IMR-90 (cell line): ENCODE results near the gene SOCS4. TPM values are rescaled to one million over a fixed set of nuclear protein-coding genes. Genes with fewer than 3 reads are reported as not detected.
"Not testable (repeated sequence)": the region's sequence is repeated elsewhere in the genome, so short reads cannot be mapped to it uniquely, and the experiment has no call there.

ENCODE experiments used
- ATAC-seq: fragments of 200-7000 bp; cut with Tn5 transposase; 2 replicates; pipeline ENCODE4 v1.9.1; 2020; ENCODE audit warnings: low read depth, mild to moderate bottlenecking, moderate library complexity
- BruUV-seq: library from RNA; stranded (reverse); fragments of 400-500 nt; replicated peaks from 2 replicates; lab custom pipeline; 2021; lab: Mats Ljungman, UMichigan
- CTCF ChIA-PET: fragments of 300-600 bp; formaldehyde crosslinking; extraction: SDS; loops from one replicate; lab custom pipeline; 2021; ENCODE audit warnings: antibody characterized with exemption; lab: Yijun Ruan, JAX
- POLR2A ChIA-PET: fragments of 300-600 bp; sonication (Branson Sonifier 250); formaldehyde crosslinking; loops from one replicate; lab custom pipeline; 2022; ENCODE audit warnings: antibody characterized with exemption; ENCODE audit not compliant: unreplicated experiment; lab: Charles Lee
- DNase-seq: peaks from one replicate; pipeline ENCODE4 v3.0.0; 2013
- H2AFZ ChIP-seq: replicated peaks from 2 replicates; pipeline ENCODE3; 2013; ENCODE audit warnings: low read length, mild to moderate bottlenecking; ENCODE audit not compliant: poor library complexity
- H2AK5ac ChIP-seq: 2 replicates; pipeline ENCODE4 v1.6.1; 2013; ENCODE audit warnings: low read depth, low read length, inconsistent platforms
- H2AK9ac ChIP-seq: replicated peaks from 2 replicates; pipeline ENCODE3; 2013; ENCODE audit warnings: mild to moderate bottlenecking, low read depth, low read length, moderate library complexity; ENCODE audit not compliant: poor library complexity
- H2BK120ac ChIP-seq: 2 replicates; pipeline ENCODE4 v1.6.1; 2013; ENCODE audit warnings: low read depth, low read length, inconsistent platforms
- H2BK15ac ChIP-seq: 3 replicates; pipeline ENCODE4 v1.6.1; 2013; ENCODE audit warnings: low read depth, low read length, inconsistent platforms
- H2BK20ac ChIP-seq: 2 replicates; pipeline ENCODE4 v1.6.1; 2013; ENCODE audit warnings: low read depth, mild to moderate bottlenecking, inconsistent platforms, low read length, moderate library complexity
- H2BK5ac ChIP-seq: 2 replicates; pipeline ENCODE4 v1.6.1; 2013; ENCODE audit warnings: mild to moderate bottlenecking, low read depth, low read length, inconsistent platforms; ENCODE audit not compliant: poor library complexity, severe bottlenecking
- H3K14ac ChIP-seq: replicated peaks from 2 replicates; pipeline ENCODE4 v1.6.1; 2013; ENCODE audit warnings: low read depth, low read length, inconsistent platforms
- H3K18ac ChIP-seq: 2 replicates; pipeline ENCODE4 v1.6.1; 2013; ENCODE audit warnings: low read depth, low read length, control low read depth
- H3K23ac ChIP-seq: 2 replicates; pipeline ENCODE4 v1.6.1; 2013; ENCODE audit warnings: low read depth, low read length, inconsistent platforms
- H3K27ac ChIP-seq: 2 replicates; pipeline ENCODE4 v1.5.1; 2013; ENCODE audit warnings: mild to moderate bottlenecking, control low read depth, low read length; ENCODE audit not compliant: insufficient read depth
- H3K27me3 ChIP-seq: 2 replicates; pipeline ENCODE4 v1.6.1; 2013; ENCODE audit warnings: low read length; ENCODE audit not compliant: control insufficient read depth, insufficient read depth
- H3K36me3 ChIP-seq: 2 replicates; pipeline ENCODE4 v1.6.1; 2013; ENCODE audit warnings: low read length, mixed read lengths; ENCODE audit not compliant: control insufficient read depth, insufficient read depth
- H3K4ac ChIP-seq: 2 replicates; pipeline ENCODE4 v1.6.1; 2013; ENCODE audit warnings: low read depth, low read length, inconsistent platforms
- H3K4me1 ChIP-seq: 2 replicates; pipeline ENCODE4 v1.6.1; 2013; ENCODE audit warnings: low read length, mixed read lengths; ENCODE audit not compliant: control insufficient read depth, insufficient read depth
- H3K4me2 ChIP-seq: 2 replicates; pipeline ENCODE4 v1.6.1; 2013; ENCODE audit warnings: low read depth, mild to moderate bottlenecking, control low read depth, low read length, moderate library complexity
- H3K4me3 ChIP-seq: 2 replicates; pipeline ENCODE4 v1.5.1; 2013; ENCODE audit warnings: low read depth, mild to moderate bottlenecking, control low read depth, low read length, moderate library complexity; ENCODE audit not compliant: insufficient read depth
- H3K56ac ChIP-seq: 2 replicates; pipeline ENCODE4 v1.6.1; 2013; ENCODE audit warnings: low read length, inconsistent platforms; ENCODE audit not compliant: insufficient read depth; ENCODE audit errors: extremely low read depth
- H3K79me1 ChIP-seq, 2 experiments: 2 replicates each; pipeline ENCODE4 v1.6.1; 2013; ENCODE audit warnings: low read length in 2 of 2, inconsistent platforms in 1 of 2, low read depth in 1 of 2
- H3K9ac ChIP-seq: 2 replicates; pipeline ENCODE4 v1.6.1; 2013; ENCODE audit warnings: low read depth, low read length, control low read depth
- H3K9me1 ChIP-seq: 2 replicates; pipeline ENCODE4 v1.6.1; 2013; ENCODE audit warnings: low read length, inconsistent platforms; ENCODE audit not compliant: insufficient read depth
- H3K9me3 ChIP-seq: 2 replicates; pipeline ENCODE4 v1.6.1; 2013; ENCODE audit warnings: low read length; ENCODE audit not compliant: control insufficient read depth, insufficient read depth
- H4K20me1 ChIP-seq: 2 replicates; pipeline ENCODE4 v1.6.1; 2013; ENCODE audit warnings: low read length, inconsistent platforms; ENCODE audit not compliant: insufficient read depth
- H4K5ac ChIP-seq: 2 replicates; pipeline ENCODE4 v1.6.1; 2013; ENCODE audit warnings: mild to moderate bottlenecking, low read depth, low read length, control low read depth
- H4K8ac ChIP-seq, 2 experiments: 2 replicates each; pipeline ENCODE4 v1.6.1; 2013; ENCODE audit warnings: low read depth in 2 of 2, low read length in 2 of 2, control low read depth in 1 of 2, inconsistent platforms in 1 of 2
- H4K91ac ChIP-seq: 2 replicates; pipeline ENCODE4 v1.6.1; 2013; ENCODE audit warnings: low read depth, low read length, inconsistent platforms; ENCODE audit not compliant: insufficient read depth
- CEBPB ChIP-seq: IDR thresholded peaks from 2 replicates; pipeline ENCODE4 v1.6.1; 2012; ENCODE audit warnings: low read depth, low read length, improper control_type of control experiment
- WGBS, 2 experiments: methylation state at CpG; one replicate each; pipeline versions ENCODE4 v1.1.5 to v1.1.7; 2013; ENCODE audit warnings: missing lambda C conversion rate in 2 of 2; ENCODE audit not compliant: insufficient read length in 1 of 2; ENCODE audit errors: extremely low coverage in 2 of 2; 5-methylcytosine and 5-hydroxymethylcytosine counted together
- dilution Hi-C: fragments of 300-500 bp; cut with HindIII; formaldehyde crosslinking; loops from one replicate; pipeline ENCODE4 v1.14.3; 2018; ENCODE audit warnings: low sequenced_read_pairs; ENCODE audit not compliant: unreplicated experiment
- in situ Hi-C: fragments of 300-500 bp; cut with MboI; formaldehyde crosslinking; loops from 3 replicates; pipeline ENCODE4 v1.14.3; 2019; ENCODE audit warnings: low sequenced_read_pairs, inconsistent platforms, mixed read lengths
- intact Hi-C: fragments of 100-400 bp; cut with micrococcal nuclease; formaldehyde crosslinking; loops from 2 replicates; pipeline ENCODE4 v1.10.0; 2022
- polyA plus RNA-seq, 3 experiments: library from polyadenylated mRNA; depleted of rRNA; stranded (reverse); fragments of >200 nt; gene quantifications; 2 replicates each; pipeline ENCODE4 v1.2.3, GENCODE V29; 2012; ENCODE audit warnings: low replicate concordance in 1 of 3
- total RNA-seq: library from RNA; depleted of rRNA; stranded (reverse); fragments of >200 nt; gene quantifications from 2 replicates; pipeline ENCODE4 v1.2.3, GENCODE V29; 2012
- TF ChIP-seq, protein P1 (sequence below): fragments of 150-350 bp; IDR thresholded peaks from 2 replicates; pipeline ENCODE4 v1.6.1; 2016; ENCODE audit warnings: low read depth, mild to moderate bottlenecking, low read length, moderate library complexity, borderline replicate concordance

SOCS4 gene
- total and polyA plus RNA-seq, 2 of the 4 experiments (the other 2 are of a cell fraction) = 4.6 to 12.7 TPM

DNA sequence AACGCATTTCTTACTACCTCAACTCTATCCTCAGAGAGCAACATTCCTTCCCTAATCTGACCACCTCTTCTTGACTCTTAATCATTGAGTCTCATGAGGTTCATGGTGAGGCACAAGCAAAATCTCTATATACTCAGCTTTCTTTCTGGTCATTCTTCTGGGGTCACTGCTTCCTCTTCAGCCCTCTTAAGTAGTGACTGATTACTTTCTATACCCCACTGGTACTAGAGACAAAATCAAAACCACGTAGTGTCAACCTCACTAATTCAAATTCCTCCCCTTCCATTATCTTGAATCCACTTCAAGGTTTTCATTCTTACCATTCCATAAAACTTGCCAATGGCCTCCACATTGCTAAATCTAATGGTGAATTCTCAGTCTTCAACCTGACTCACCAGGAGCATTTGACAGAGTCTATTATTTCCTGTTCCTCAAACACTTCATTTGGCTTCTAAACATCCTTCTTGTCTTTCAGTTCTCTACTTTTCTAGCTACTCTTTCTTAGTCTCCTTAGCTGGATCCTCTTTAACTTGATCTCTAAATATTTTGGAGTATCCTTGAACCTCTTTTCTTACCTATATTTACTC lies 7.0 kb upstream of the SOCS4 start:
- ChIA-PET CTCF (no interaction called here), POLR2A (no interaction called here)
- Histone ChIP-seq H3K4ac (no peak overlapping the region), H3K23ac (no peak overlapping the region), H3K9ac (no peak overlapping the region), H3K27ac (no peak overlapping the region), H3K18ac (no peak overlapping the region; the same call in 1 of the 2 replicates), H2AFZ (no peak overlapping the region), H2BK120ac (no peak overlapping the region), H4K8ac (0 out of 4 replicates have a peak overlapping the region, but pooled peaks of 1 of the 2 experiments have one; percentile 13), H3K56ac (no peak overlapping the region), H3K79me1 (peaks cover 8 to 34% of the 10 kb centered on the region in 2 experiments; a peak in 3 of 4 replicates), H2AK5ac (no peak overlapping the region), H4K20me1 (no peaks in the 10 kb centered on the region), H2AK9ac (no peak overlapping the region), H3K4me3 (no peak overlapping the region), H2BK20ac (no peak overlapping the region), H3K9me1 (no peaks in the 10 kb centered on the region; the same call in 1 of the 2 replicates), H4K5ac (no peak overlapping the region; the same call in 1 of the 2 replicates), H2BK15ac (no peak overlapping the region), H3K4me1 (peaks cover 5% of the 10 kb centered on the region; the same call in 1 of the 2 replicates), H3K27me3 (no peaks in the 10 kb centered on the region), H3K9me3 (no peaks in the 10 kb centered on the region), H2BK5ac (peak overlapping the region; percentile 10), H4K91ac (no peak overlapping the region), H3K4me2 (peak overlapping the region; percentile 55; the same call in 1 of the 2 replicates), H3K36me3 (no peaks in the 10 kb centered on the region; the same call in 1 of the 2 replicates), H3K14ac (no peak overlapping the region)
- peak; percentile 49; the same call in 1 of the 2 replicates for TF ChIP-seq CEBPB
- TF ChIP-seq, protein P1, sequence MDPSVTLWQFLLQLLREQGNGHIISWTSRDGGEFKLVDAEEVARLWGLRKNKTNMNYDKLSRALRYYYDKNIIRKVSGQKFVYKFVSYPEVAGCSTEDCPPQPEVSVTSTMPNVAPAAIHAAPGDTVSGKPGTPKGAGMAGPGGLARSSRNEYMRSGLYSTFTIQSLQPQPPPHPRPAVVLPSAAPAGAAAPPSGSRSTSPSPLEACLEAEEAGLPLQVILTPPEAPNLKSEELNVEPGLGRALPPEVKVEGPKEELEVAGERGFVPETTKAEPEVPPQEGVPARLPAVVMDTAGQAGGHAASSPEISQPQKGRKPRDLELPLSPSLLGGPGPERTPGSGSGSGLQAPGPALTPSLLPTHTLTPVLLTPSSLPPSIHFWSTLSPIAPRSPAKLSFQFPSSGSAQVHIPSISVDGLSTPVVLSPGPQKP = no peak
- DNase-seq = peak; percentile 51
- peak; percentile 35 for ATAC-seq
- in situ Hi-C loops (no loop called here), dilution Hi-C loops (no loop called here), intact Hi-C loops (no loop called here)
- BruUV-seq = no TSS peak
- WGBS, 2 experiments = 80% methylated on average over 2 of the region's 2 CpGs; no CpG with 5 or more reads in 1 of the 2 experiments

DNA sequence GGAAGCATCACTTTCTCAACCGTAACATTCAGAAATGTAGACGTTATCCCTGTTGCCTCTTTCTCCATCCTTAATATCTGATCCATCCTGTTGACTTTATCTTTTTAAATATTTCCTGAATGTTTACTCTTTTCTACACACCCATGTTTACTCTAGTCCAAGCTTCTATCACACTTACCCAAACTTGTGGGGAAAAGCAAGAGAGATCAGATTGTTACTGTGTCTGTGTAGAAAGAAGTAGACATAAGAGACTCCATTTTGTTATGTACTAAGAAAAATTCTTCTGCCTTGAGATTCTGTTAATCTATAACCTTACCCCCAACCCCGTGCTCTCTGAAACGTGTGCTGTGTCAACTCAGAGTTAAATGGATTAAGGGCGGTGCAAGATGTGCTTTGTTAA lies 2.7 kb upstream of the SOCS4 start:
- dilution Hi-C loops, H3K18ac ChIP-seq, H4K5ac ChIP-seq, H3K9ac ChIP-seq, H3K56ac ChIP-seq, H3K27me3 ChIP-seq, H2BK5ac ChIP-seq, H2AK9ac ChIP-seq, H2BK15ac ChIP-seq, intact Hi-C loops, ATAC-seq, H3K14ac ChIP-seq, H4K8ac ChIP-seq, H3K27ac ChIP-seq, H3K36me3 ChIP-seq, BruUV-seq, H2AK5ac ChIP-seq, POLR2A ChIA-PET, H3K23ac ChIP-seq, H3K9me3 ChIP-seq, DNase-seq, H2BK120ac ChIP-seq, H2BK20ac ChIP-seq, H3K4me3 ChIP-seq, H4K20me1 ChIP-seq, H3K4me2 ChIP-seq, H3K4ac ChIP-seq, CTCF ChIA-PET, H3K9me1 ChIP-seq, in situ Hi-C loops, H2AFZ ChIP-seq, H4K91ac ChIP-seq: not testable (repeated sequence)
- peaks cover 19 to 62% of the 10 kb centered on the region in 2 experiments for H3K79me1 ChIP-seq
- WGBS, 2 experiments = 83% methylated on average over 2 of the region's 5 CpGs; no CpG with 5 or more reads in 1 of the 2 experiments
- H3K4me1 ChIP-seq = peaks cover 10% of the 10 kb centered on the region; the same call in 1 of the 2 replicates
